C4-2B (cell line): Measurements from ENCODE around the gene ATP6V1A.

ENCODE experiments used
- H3K27ac ChIP-seq: fragments of 450-650 bp; 2 replicates; pipeline ENCODE4 v1.5.1; 2017
- CTCF ChIP-seq: fragments of 450-650 bp; conservative IDR thresholded peaks from 2 replicates; pipeline ENCODE4 v1.5.1; 2017; ENCODE audit warnings: mild to moderate bottlenecking
- ZFX ChIP-seq: fragments of 450-650 bp; IDR thresholded peaks from 2 replicates; pipeline ENCODE4 v1.6.1; 2017

ATP6V1A gene

GRCh38 chr3:113731694-113732093 lies 15.1 kb upstream of the ATP6V1A start:
- no peak for TF ChIP-seq CTCF
- TF ChIP-seq ZFX = no peak
- H3K27ac ChIP-seq = no peak overlapping the region

GRCh38 chr3:113736548-113737089 lies 10.2 kb upstream of the ATP6V1A start:
- TF ChIP-seq ZFX = no peak
- TF ChIP-seq CTCF = peak; percentile 71
- no peak overlapping the region for H3K27ac ChIP-seq

- TF ChIP-seq CTCF (no peak), ZFX (no peak)
- no peak overlapping the region for H3K27ac ChIP-seq
Observed at GRCh38 chr3:113741086-113741485, 5.7 kb upstream of the ATP6V1A start.

GRCh38 chr3:113741620-113742019 lies 5.2 kb upstream of the ATP6V1A start:
- no peak for TF ChIP-seq ZFX
- no peak for TF ChIP-seq CTCF
- H3K27ac ChIP-seq = no peak overlapping the region

- H3K27ac ChIP-seq = no peak overlapping the region
- TF ChIP-seq ZFX (no peak), CTCF (no peak)
Observed at GRCh38 chr3:113743006-113743630, 3.7 kb upstream of the ATP6V1A start.

GRCh38 chr3:113744941-113745755 lies 1.7 kb upstream of the ATP6V1A start:
- H3K27ac ChIP-seq = peak overlapping the region; percentile 93
- peak; percentile 77 for TF ChIP-seq CTCF
- no peak for TF ChIP-seq ZFX
